ENCODE measurements around the gene CEP72. TPM values are rescaled to one million over a fixed set of nuclear protein-coding genes. Genes with fewer than 3 reads are reported as not detected.

CEP72 gene
- total RNA-seq, 1 experiment from 2014 or later: 33.2 TPM

- H3K36me3 ChIP-seq (ENCODE audit: control insufficient read depth, insufficient read depth, low read length): no peaks in the 10 kb centered on the region; the same call in 1 of the 2 replicates
- ATAC-seq (peak; percentile 10), DNase-seq (ENCODE audit: low read depth, low spot score) (no peak)
- H3K27ac ChIP-seq (ENCODE audit: low read length): peak overlapping the region; percentile 57
- TF ChIP-seq REST (IDR thresholded peaks at IDR 0.05; ENCODE audit: insufficient read depth in 1 of 2, low read depth in 2 of 2, low read length in 1 of 2) (no peak), POLR2AphosphoS5 (IDR thresholded peaks at IDR 0.05; ENCODE audit: low read depth, low read length) (no peak), SIN3A (IDR thresholded peaks at IDR 0.05; ENCODE audit: borderline replicate concordance, insufficient read depth, low read depth, low read length) (peak; percentile 51; the same call in 1 of the 2 replicates), TCF7L2 (IDR thresholded peaks at IDR 0.05; ENCODE audit: low read depth, low read length) (no peak)
- TF ChIP-seq, protein P1, sequence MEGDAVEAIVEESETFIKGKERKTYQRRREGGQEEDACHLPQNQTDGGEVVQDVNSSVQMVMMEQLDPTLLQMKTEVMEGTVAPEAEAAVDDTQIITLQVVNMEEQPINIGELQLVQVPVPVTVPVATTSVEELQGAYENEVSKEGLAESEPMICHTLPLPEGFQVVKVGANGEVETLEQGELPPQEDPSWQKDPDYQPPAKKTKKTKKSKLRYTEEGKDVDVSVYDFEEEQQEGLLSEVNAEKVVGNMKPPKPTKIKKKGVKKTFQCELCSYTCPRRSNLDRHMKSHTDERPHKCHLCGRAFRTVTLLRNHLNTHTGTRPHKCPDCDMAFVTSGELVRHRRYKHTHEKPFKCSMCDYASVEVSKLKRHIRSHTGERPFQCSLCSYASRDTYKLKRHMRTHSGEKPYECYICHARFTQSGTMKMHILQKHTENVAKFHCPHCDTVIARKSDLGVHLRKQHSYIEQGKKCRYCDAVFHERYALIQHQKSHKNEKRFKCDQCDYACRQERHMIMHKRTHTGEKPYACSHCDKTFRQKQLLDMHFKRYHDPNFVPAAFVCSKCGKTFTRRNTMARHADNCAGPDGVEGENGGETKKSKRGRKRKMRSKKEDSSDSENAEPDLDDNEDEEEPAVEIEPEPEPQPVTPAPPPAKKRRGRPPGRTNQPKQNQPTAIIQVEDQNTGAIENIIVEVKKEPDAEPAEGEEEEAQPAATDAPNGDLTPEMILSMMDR (IDR thresholded peaks at IDR 0.05): no peak
- peaks cover 52% of the 10 kb centered on the region for H3K4me1 ChIP-seq (ENCODE audit: control insufficient read depth, insufficient read depth, low read length)
- ChIA-PET CTCF (no interaction called here), POLR2A (interaction anchor here (0.6 to 0.7 kb wide), 2 partner anchors 216 to 231 kb away, joined by 7 to 9 read pairs; no protein-coding TSS in a partner anchor)
- no TSS peak for BruUV-seq (replicated peaks)
- no peaks in the 10 kb centered on the region for H3K9me3 ChIP-seq (ENCODE audit: control insufficient read depth, insufficient read depth, low read depth, low read length)
- in situ Hi-C loops (cut with HindIII; ENCODE audit: low pct_unique_long_range_greater_than_20kb, low sequenced_read_pairs) (no loop called here), intact Hi-C loops (cut with micrococcal nuclease; ENCODE audit: unreplicated experiment) (loop anchor here (5.0 kb wide), 1 partner anchor 230 kb away; no protein-coding TSS in a partner anchor)
- peak overlapping the region; percentile 3 to 49; a peak in 2 of 4 replicates for H3K4me3 ChIP-seq (ENCODE audit: low read depth in 2 of 2, low read length in 2 of 2)
- no peaks in the 10 kb centered on the region for H3K27me3 ChIP-seq (ENCODE audit: control insufficient read depth, insufficient read depth, low read length)
Observed at GRCh38 chr5:672329-673160, 60.4 kb downstream of the CEP72 start.

DNA sequence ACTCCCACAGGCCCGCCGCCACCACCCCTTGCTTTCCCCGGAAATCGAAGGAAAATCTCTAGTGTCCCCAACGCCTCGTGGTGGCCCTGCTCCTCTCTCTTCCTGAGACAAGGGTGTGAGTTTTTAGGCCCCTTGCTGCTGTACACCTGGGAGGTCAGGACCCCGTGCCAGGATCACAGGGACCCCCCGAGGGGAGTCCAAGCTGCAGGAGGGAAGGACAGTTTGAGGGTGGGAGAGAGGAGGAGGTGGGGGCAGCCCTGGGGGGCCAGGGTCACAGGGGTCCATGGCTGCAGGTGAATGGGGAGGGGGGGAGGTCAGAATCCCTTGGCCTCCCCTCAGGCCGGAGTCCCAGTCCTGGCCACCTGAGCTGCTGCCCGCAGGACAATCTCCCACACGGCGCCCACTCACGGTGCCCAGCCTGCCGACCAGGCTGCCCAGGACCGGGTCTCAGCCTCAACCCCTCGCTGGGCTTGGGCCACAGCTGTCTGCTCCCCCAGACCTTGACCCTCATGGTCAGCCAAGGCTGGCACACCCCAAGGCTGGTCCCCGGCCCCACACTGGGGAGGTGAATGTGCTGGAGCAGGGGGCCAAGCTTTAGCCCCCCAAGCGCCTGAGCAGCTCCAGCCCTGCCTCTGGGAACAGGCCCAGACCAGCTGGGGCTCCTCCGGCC lies 61.2 kb downstream of the CEP72 start:
- BruUV-seq (replicated peaks): no TSS peak
- Histone ChIP-seq H3K27me3 (ENCODE audit: control insufficient read depth, insufficient read depth, low read length) (no peaks in the 10 kb centered on the region), H3K36me3 (ENCODE audit: control insufficient read depth, insufficient read depth, low read length) (no peaks in the 10 kb centered on the region), H3K4me1 (ENCODE audit: control insufficient read depth, insufficient read depth, low read length) (peaks cover 52% of the 10 kb centered on the region), H3K4me3 (ENCODE audit: low read depth in 2 of 2, low read length in 2 of 2) (peak overlapping the region in 1 of 2 experiments; percentile 49; a peak in 2 of 4 replicates), H3K9me3 (ENCODE audit: control insufficient read depth, insufficient read depth, low read depth, low read length) (no peaks in the 10 kb centered on the region), H3K27ac (ENCODE audit: low read length) (no peak overlapping the region)
- ATAC-seq: no peak
- CTCF ChIA-PET: interaction anchor here (0.5 kb wide), 1 partner anchor 178 kb away, joined by 4 read pairs; no protein-coding TSS in a partner anchor
- POLR2A ChIA-PET: interaction anchor here (0.6 to 0.7 kb wide), 2 partner anchors 215 to 230 kb away, joined by 7 to 9 read pairs; no protein-coding TSS in a partner anchor
- no peak for TF ChIP-seq TCF7L2 (IDR thresholded peaks at IDR 0.05; ENCODE audit: low read depth, low read length)
- peak; percentile 26 for TF ChIP-seq POLR2AphosphoS5 (IDR thresholded peaks at IDR 0.05; ENCODE audit: low read depth, low read length)
- in situ Hi-C loops (cut with HindIII; ENCODE audit: low pct_unique_long_range_greater_than_20kb, low sequenced_read_pairs): no loop called here
- intact Hi-C loops (cut with micrococcal nuclease; ENCODE audit: unreplicated experiment): loop anchor here (5.0 kb wide), 1 partner anchor 229 kb away; no protein-coding TSS in a partner anchor
- no peak for DNase-seq (ENCODE audit: low read depth, low spot score)
